Adrenal gland (tissue), 5 donors: Measurements from ENCODE around the gene GGA1.

Source experiments
- CTCF ChIP-seq, 6 experiments: fragments of 450-650 bp in 4 of 6; fragments of 200-600 bp in 2 of 6; sonication (generic) in 1 of 6; IDR thresholded peaks; 1 replicate in 5 of 6; 2 replicates in 1 of 6; pipeline versions ENCODE4 v1.5.1 to v1.8.0; 2016 to 2021; ENCODE audit warnings: antibody characterized with exemption in 6 of 6, mild to moderate bottlenecking in 2 of 6, moderate library complexity in 1 of 6
- POLR2A ChIP-seq, 2 donors: fragments of 450-650 bp; IDR thresholded peaks; one replicate each; pipeline ENCODE4 v1.6.1; 2017; ENCODE audit warnings: antibody characterized with exemption in 2 of 2, mild to moderate bottlenecking in 2 of 2, moderate library complexity in 1 of 2
- donor health status: DM: no; HTN: no; CAD: no.

GRCh38 chr22:37560608-37561211 lies 47.9 kb upstream of the GGA1 start:
- TF ChIP-seq CTCF (IDR thresholded peaks at IDR 0.05) (no peak), POLR2A (IDR thresholded peaks at IDR 0.05) (no peak)
